K562 (cell line): ENCODE measurements around the gene FGD6. TPM values are rescaled to one million over a fixed set of nuclear protein-coding genes. Genes with fewer than 3 reads are reported as not detected.

Experiments used
- ATF7 ChIP-seq: fragments of 450-650 bp; IDR thresholded peaks from 2 replicates; pipeline ENCODE4 v1.7.1; 2014; ENCODE audit warnings: mild to moderate bottlenecking, moderate library complexity
- BDP1 ChIP-seq: IDR thresholded peaks from 3 replicates; pipeline ENCODE4 v1.6.1; 2011; ENCODE audit not compliant: insufficient read length, insufficient read depth
- CHD2 ChIP-seq: IDR thresholded peaks from 2 replicates; pipeline ENCODE4 v1.6.1; 2011; ENCODE audit warnings: low read depth, low read length
- CREB3L1 ChIP-seq: fragments of 450-650 bp; IDR thresholded peaks from 2 replicates; pipeline ENCODE4 v1.6.1; 2014; ENCODE audit warnings: low read depth, mild to moderate bottlenecking, moderate library complexity, borderline replicate concordance
- CTCF ChIP-seq, 3 experiments: IDR thresholded peaks in 2 of 3; conservative IDR thresholded peaks in 1 of 3; 2 replicates each; pipeline ENCODE4 v1.5.1; 2011 to 2012; ENCODE audit warnings: low read length in 3 of 3, mild to moderate bottlenecking in 3 of 3, control low read depth in 2 of 3, improper control_type of control experiment in 1 of 3, inconsistent platforms in 1 of 3, low read depth in 1 of 3, mixed read lengths in 1 of 3, moderate library complexity in 1 of 3; ENCODE audit not compliant: insufficient read depth in 2 of 3
- HMBOX1 ChIP-seq: sonication (generic); IDR thresholded peaks from 2 replicates; pipeline ENCODE4 v1.6.1; 2016
- ILK ChIP-seq: fragments of 450-650 bp; IDR thresholded peaks from 2 replicates; pipeline ENCODE4 v1.6.1; 2016; ENCODE audit warnings: missing genetic modification characterization, low read depth, mild to moderate bottlenecking, missing compliant biosample characterization, moderate library complexity, borderline replicate concordance
- KLF16 ChIP-seq: IDR thresholded peaks from 2 replicates; pipeline ENCODE4 v1.6.1; 2016; ENCODE audit warnings: antibody characterized with exemption
- POU5F1 ChIP-seq: fragments of 150-350 bp; IDR thresholded peaks from 2 replicates; pipeline ENCODE4 v1.6.1; 2014; ENCODE audit warnings: borderline replicate concordance, low read length, low read depth, mild to moderate bottlenecking; ENCODE audit not compliant: partially characterized antibody
- SAP30 ChIP-seq: fragments of 200-600 bp; sonication (generic); IDR thresholded peaks from 2 replicates; pipeline ENCODE4 v1.6.1; 2012; ENCODE audit warnings: borderline replicate concordance, low read depth, mild to moderate bottlenecking, moderate library complexity, low read length, control low read depth, inconsistent platforms; ENCODE audit not compliant: insufficient read depth, poor library complexity, severe bottlenecking
- SRSF7 ChIP-seq: fragments of 200-400 bp; formaldehyde crosslinking; optimal IDR thresholded peaks from 2 replicates; pipeline ENCODE3; 2017; ENCODE audit warnings: mild to moderate bottlenecking, low read depth, low read length
- STAT5B ChIP-seq: fragments of 250-450 bp; sonication (Bioruptor Pico); IDR thresholded peaks from 2 replicates; pipeline ENCODE4 v1.8.0; 2021; ENCODE audit warnings: mild to moderate bottlenecking, inconsistent platforms
- TOE1 ChIP-seq, 2 experiments: fragments of 450-650 bp in 1 of 2; sonication (generic) in 1 of 2; formaldehyde crosslinking in 1 of 2; IDR thresholded peaks; 2 replicates each; pipeline versions ENCODE4 v1.7.1 to v1.8.0; 2016 to 2022; ENCODE audit warnings: borderline replicate concordance in 2 of 2, mild to moderate bottlenecking in 2 of 2, antibody characterized with exemption in 1 of 2, inconsistent platforms in 1 of 2, low read depth in 1 of 2, missing genetic modification reagents in 1 of 2, moderate library complexity in 1 of 2
- TRIM25 ChIP-seq: fragments of 450-650 bp; IDR thresholded peaks from 2 replicates; pipeline ENCODE4 v1.7.0; 2016; ENCODE audit warnings: borderline replicate concordance
- ZNF24 ChIP-seq: fragments of 450-650 bp; IDR thresholded peaks from 2 replicates; pipeline ENCODE4 v1.6.1; 2016
- ZNF277 ChIP-seq: fragments of 250-450 bp; sonication (Bioruptor Pico); IDR thresholded peaks from 2 replicates; pipeline ENCODE4 v1.8.0; 2022; ENCODE audit warnings: inconsistent platforms, mild to moderate bottlenecking, moderate library complexity, borderline replicate concordance
- ZNF347 ChIP-seq: fragments of 450-650 bp; formaldehyde crosslinking; IDR thresholded peaks from 2 replicates; pipeline ENCODE4 v1.4.0; 2020; ENCODE audit warnings: low read depth, mild to moderate bottlenecking, moderate library complexity
- ZNF561 ChIP-seq: fragments of 450-650 bp; formaldehyde crosslinking; conservative IDR thresholded peaks from 2 replicates; pipeline ENCODE4 v1.4.0; 2020; ENCODE audit warnings: mild to moderate bottlenecking, moderate library complexity
- ZNF696 ChIP-seq: fragments of 250-450 bp; sonication (Bioruptor Pico); conservative IDR thresholded peaks from 2 replicates; pipeline ENCODE4 v1.4.0; 2020; ENCODE audit warnings: mild to moderate bottlenecking, moderate library complexity
- ZNF699 ChIP-seq: fragments of 250-450 bp; sonication (Bioruptor Pico); IDR thresholded peaks from 2 replicates; pipeline ENCODE4 v1.8.0; 2021; ENCODE audit warnings: mild to moderate bottlenecking, moderate library complexity; ENCODE audit not compliant: insufficient replicate concordance
- ZNF766 ChIP-seq: fragments of 200-800 bp; sonication (Bioruptor generic); conservative IDR thresholded peaks from 2 replicates; pipeline ENCODE4 v1.6.1; 2016; ENCODE audit warnings: missing genetic modification characterization, missing compliant biosample characterization
- ZSCAN29 ChIP-seq: fragments of 450-650 bp; IDR thresholded peaks from 2 replicates; pipeline ENCODE4 v1.6.1; 2017
- polyA plus RNA-seq, 8 experiments: library from polyadenylated mRNA; depleted of rRNA in 4 of 8; stranded (reverse) in 5 of 8; unstranded in 3 of 8; fragments of >200 nt; fragmentation: Nextera tagmentation in 2 of 8; fragmentation: Illumina TruSeq in 1 of 8; extraction: Ambion mirVana in 2 of 8; extraction: Trizol in 1 of 8; gene quantifications; 2 replicates each; pipeline versions ENCODE4 v1.2.1 to v1.2.3, GENCODE V29; 2011 to 2014; ENCODE audit warnings: inconsistent platforms in 1 of 8, missing spikeins in 1 of 8
- total RNA-seq, 7 experiments: library from RNA; depleted of rRNA in 6 of 7; stranded (reverse); fragments of >200 nt in 6 of 7; fragmentation: Illumina TruSeq in 2 of 7; extraction: Trizol in 2 of 7; gene quantifications; 2 replicates each; pipeline versions ENCODE4 v1.2.1 to v1.2.3, GENCODE V29; 2011 to 2021; ENCODE audit warnings: low replicate concordance in 1 of 7

FGD6 gene
- total and polyA plus RNA-seq, 9 of the 15 experiments (the other 6 are each of a cell fraction or from before 2014, with no cell fraction given) = 1.5 to 11.1 (median 5.8) TPM

- TF ChIP-seq CTCF (IDR thresholded peaks at IDR 0.05 in 2 of 3, conservative IDR thresholded peaks at IDR 0.05 in 1 of 3; ENCODE audit: insufficient read depth in 2 of 3, low read depth in 1 of 3, low read length in 3 of 3) (no peak), STAT5B (CRISPR knock-in tag) (no peak), KLF16 (no peak), ZNF347 (no peak), ZNF561 (CRISPR knock-in tag) (no peak), ATF7 (peak; percentile 44; the same call in 1 of the 2 replicates), SRSF7 (no peak), BDP1 (no peak), ZNF277 (no peak), SAP30 (no peak), ZNF696 (CRISPR knock-in tag) (no peak), TRIM25 (no peak), TOE1 (IDR thresholded peaks at IDR 0.05; ENCODE audit: borderline replicate concordance) (no peak), TOE1 (CRISPR knock-in tag; IDR thresholded peaks at IDR 0.05; ENCODE audit: borderline replicate concordance, low read depth) (no peak), CREB3L1 (no peak), ZNF766 (CRISPR knock-in tag) (no peak), ZNF699 (CRISPR knock-in tag) (no peak), POU5F1 (no peak), ZSCAN29 (no peak), CHD2 (no peak), ZNF24 (no peak), ILK (tag) (no peak), HMBOX1 (no peak)
Measured at GRCh38 chr12:95244350-95244749, 27.1 kb upstream of the FGD6 start (continued).
